IMR-90 (cell line): ENCODE data around the gene OR52E6. TPM values are rescaled to one million over a fixed set of nuclear protein-coding genes. Genes with fewer than 3 reads are reported as not detected.

Experiments
- ATAC-seq: fragments of 200-7000 bp; cut with Tn5 transposase; 2 replicates; pipeline ENCODE4 v1.9.1; 2020; ENCODE audit warnings: low read depth, mild to moderate bottlenecking, moderate library complexity
- BruUV-seq: library from RNA; stranded (reverse); fragments of 400-500 nt; replicated peaks from 2 replicates; lab custom pipeline; 2021; lab: Mats Ljungman, UMichigan
- CTCF ChIA-PET: fragments of 300-600 bp; formaldehyde crosslinking; extraction: SDS; loops from one replicate; lab custom pipeline; 2021; ENCODE audit warnings: antibody characterized with exemption; lab: Yijun Ruan, JAX
- POLR2A ChIA-PET: fragments of 300-600 bp; sonication (Branson Sonifier 250); formaldehyde crosslinking; loops from one replicate; lab custom pipeline; 2022; ENCODE audit warnings: antibody characterized with exemption; ENCODE audit not compliant: unreplicated experiment; lab: Charles Lee
- DNase-seq: peaks from one replicate; pipeline ENCODE4 v3.0.0; 2013
- H2AFZ ChIP-seq: replicated peaks from 2 replicates; pipeline ENCODE3; 2013; ENCODE audit warnings: low read length, mild to moderate bottlenecking; ENCODE audit not compliant: poor library complexity
- H2AK5ac ChIP-seq: 2 replicates; pipeline ENCODE4 v1.6.1; 2013; ENCODE audit warnings: low read depth, low read length, inconsistent platforms
- H2AK9ac ChIP-seq: replicated peaks from 2 replicates; pipeline ENCODE3; 2013; ENCODE audit warnings: mild to moderate bottlenecking, low read depth, low read length, moderate library complexity; ENCODE audit not compliant: poor library complexity
- H2BK120ac ChIP-seq: 2 replicates; pipeline ENCODE4 v1.6.1; 2013; ENCODE audit warnings: low read depth, low read length, inconsistent platforms
- H2BK15ac ChIP-seq: 3 replicates; pipeline ENCODE4 v1.6.1; 2013; ENCODE audit warnings: low read depth, low read length, inconsistent platforms
- H2BK20ac ChIP-seq: 2 replicates; pipeline ENCODE4 v1.6.1; 2013; ENCODE audit warnings: low read depth, mild to moderate bottlenecking, inconsistent platforms, low read length, moderate library complexity
- H2BK5ac ChIP-seq: 2 replicates; pipeline ENCODE4 v1.6.1; 2013; ENCODE audit warnings: mild to moderate bottlenecking, low read depth, low read length, inconsistent platforms; ENCODE audit not compliant: poor library complexity, severe bottlenecking
- H3K14ac ChIP-seq: replicated peaks from 2 replicates; pipeline ENCODE4 v1.6.1; 2013; ENCODE audit warnings: low read depth, low read length, inconsistent platforms
- H3K18ac ChIP-seq: 2 replicates; pipeline ENCODE4 v1.6.1; 2013; ENCODE audit warnings: low read depth, low read length, control low read depth
- H3K23ac ChIP-seq: 2 replicates; pipeline ENCODE4 v1.6.1; 2013; ENCODE audit warnings: low read depth, low read length, inconsistent platforms
- H3K27ac ChIP-seq: 2 replicates; pipeline ENCODE4 v1.5.1; 2013; ENCODE audit warnings: mild to moderate bottlenecking, control low read depth, low read length; ENCODE audit not compliant: insufficient read depth
- H3K27me3 ChIP-seq: 2 replicates; pipeline ENCODE4 v1.6.1; 2013; ENCODE audit warnings: low read length; ENCODE audit not compliant: control insufficient read depth, insufficient read depth
- H3K36me3 ChIP-seq: 2 replicates; pipeline ENCODE4 v1.6.1; 2013; ENCODE audit warnings: low read length, mixed read lengths; ENCODE audit not compliant: control insufficient read depth, insufficient read depth
- H3K4ac ChIP-seq: 2 replicates; pipeline ENCODE4 v1.6.1; 2013; ENCODE audit warnings: low read depth, low read length, inconsistent platforms
- H3K4me1 ChIP-seq: 2 replicates; pipeline ENCODE4 v1.6.1; 2013; ENCODE audit warnings: low read length, mixed read lengths; ENCODE audit not compliant: control insufficient read depth, insufficient read depth
- H3K4me2 ChIP-seq: 2 replicates; pipeline ENCODE4 v1.6.1; 2013; ENCODE audit warnings: low read depth, mild to moderate bottlenecking, control low read depth, low read length, moderate library complexity
- H3K4me3 ChIP-seq: 2 replicates; pipeline ENCODE4 v1.5.1; 2013; ENCODE audit warnings: low read depth, mild to moderate bottlenecking, control low read depth, low read length, moderate library complexity; ENCODE audit not compliant: insufficient read depth
- H3K56ac ChIP-seq: 2 replicates; pipeline ENCODE4 v1.6.1; 2013; ENCODE audit warnings: low read length, inconsistent platforms; ENCODE audit not compliant: insufficient read depth; ENCODE audit errors: extremely low read depth
- H3K79me1 ChIP-seq, 2 experiments: 2 replicates each; pipeline ENCODE4 v1.6.1; 2013; ENCODE audit warnings: low read length in 2 of 2, inconsistent platforms in 1 of 2, low read depth in 1 of 2
- H3K9ac ChIP-seq: 2 replicates; pipeline ENCODE4 v1.6.1; 2013; ENCODE audit warnings: low read depth, low read length, control low read depth
- H3K9me1 ChIP-seq: 2 replicates; pipeline ENCODE4 v1.6.1; 2013; ENCODE audit warnings: low read length, inconsistent platforms; ENCODE audit not compliant: insufficient read depth
- H3K9me3 ChIP-seq: 2 replicates; pipeline ENCODE4 v1.6.1; 2013; ENCODE audit warnings: low read length; ENCODE audit not compliant: control insufficient read depth, insufficient read depth
- H4K20me1 ChIP-seq: 2 replicates; pipeline ENCODE4 v1.6.1; 2013; ENCODE audit warnings: low read length, inconsistent platforms; ENCODE audit not compliant: insufficient read depth
- H4K5ac ChIP-seq: 2 replicates; pipeline ENCODE4 v1.6.1; 2013; ENCODE audit warnings: mild to moderate bottlenecking, low read depth, low read length, control low read depth
- H4K8ac ChIP-seq, 2 experiments: 2 replicates each; pipeline ENCODE4 v1.6.1; 2013; ENCODE audit warnings: low read depth in 2 of 2, low read length in 2 of 2, control low read depth in 1 of 2, inconsistent platforms in 1 of 2
- H4K91ac ChIP-seq: 2 replicates; pipeline ENCODE4 v1.6.1; 2013; ENCODE audit warnings: low read depth, low read length, inconsistent platforms; ENCODE audit not compliant: insufficient read depth
- BHLHE40 ChIP-seq: fragments of 150-350 bp; IDR thresholded peaks from 2 replicates; pipeline ENCODE4 v1.6.1; 2016; ENCODE audit warnings: mild to moderate bottlenecking, low read depth, low read length
- CEBPB ChIP-seq: IDR thresholded peaks from 2 replicates; pipeline ENCODE4 v1.6.1; 2012; ENCODE audit warnings: low read depth, low read length, improper control_type of control experiment
- CHD1 ChIP-seq: IDR thresholded peaks from 2 replicates; pipeline ENCODE4 v1.6.1; 2012; ENCODE audit warnings: low read depth, low read length, improper control_type of control experiment
- CTCF ChIP-seq: conservative IDR thresholded peaks from 2 replicates; pipeline ENCODE4 v1.5.1; 2012; ENCODE audit warnings: mild to moderate bottlenecking, low read depth, low read length, improper control_type of control experiment
- ELK1 ChIP-seq: fragments of 150-350 bp; IDR thresholded peaks from 2 replicates; pipeline ENCODE4 v1.6.1; 2016; ENCODE audit warnings: low read depth, mild to moderate bottlenecking, low read length, moderate library complexity, borderline replicate concordance
- FOS ChIP-seq: fragments of 150-350 bp; IDR thresholded peaks from 2 replicates; pipeline ENCODE4 v1.6.1; 2016; ENCODE audit warnings: low read depth, low read length
- MAFK ChIP-seq: IDR thresholded peaks from 2 replicates; pipeline ENCODE4 v1.6.1; 2012; ENCODE audit warnings: low read depth, low read length, improper control_type of control experiment
- MAZ ChIP-seq: IDR thresholded peaks from 2 replicates; pipeline ENCODE4 v1.6.1; 2012; ENCODE audit warnings: low read depth, mild to moderate bottlenecking, low read length, improper control_type of control experiment, moderate library complexity, borderline replicate concordance
- MXI1 ChIP-seq: IDR thresholded peaks from 2 replicates; pipeline ENCODE4 v1.6.1; 2012; ENCODE audit warnings: low read depth, mild to moderate bottlenecking, low read length, moderate library complexity, borderline replicate concordance
- NFE2L2 ChIP-seq: fragments of 150-350 bp; IDR thresholded peaks from 2 replicates; pipeline ENCODE4 v1.6.1; 2016; ENCODE audit warnings: low read depth, mild to moderate bottlenecking, low read length
- POLR2A ChIP-seq: IDR thresholded peaks from 2 replicates; pipeline ENCODE4 v1.6.1; 2012; ENCODE audit warnings: mild to moderate bottlenecking, low read depth, low read length
- RAD21 ChIP-seq: IDR thresholded peaks from 2 replicates; pipeline ENCODE4 v1.6.1; 2012; ENCODE audit warnings: low read length, improper control_type of control experiment
- RCOR1 ChIP-seq: IDR thresholded peaks from 2 replicates; pipeline ENCODE4 v1.6.1; 2012; ENCODE audit warnings: mild to moderate bottlenecking, low read length, improper control_type of control experiment; ENCODE audit not compliant: insufficient replicate concordance
- RFX5 ChIP-seq: IDR thresholded peaks from 2 replicates; pipeline ENCODE4 v1.8.0; 2012; ENCODE audit warnings: low read depth, mild to moderate bottlenecking, low read length, moderate library complexity
- SMC3 ChIP-seq: fragments of 150-350 bp; IDR thresholded peaks from 2 replicates; pipeline ENCODE4 v1.6.1; 2016; ENCODE audit warnings: low read depth, mild to moderate bottlenecking, antibody characterized with exemption, low read length, moderate library complexity
- USF2 ChIP-seq: fragments of 150-350 bp; IDR thresholded peaks from 2 replicates; pipeline ENCODE4 v1.6.1; 2017; ENCODE audit warnings: mild to moderate bottlenecking, antibody characterized with exemption, low read length, low read depth
- WGBS, 2 experiments: methylation state at CpG; one replicate each; pipeline versions ENCODE4 v1.1.5 to v1.1.7; 2013; ENCODE audit warnings: missing lambda C conversion rate in 2 of 2; ENCODE audit not compliant: insufficient read length in 1 of 2; ENCODE audit errors: extremely low coverage in 2 of 2; 5-methylcytosine and 5-hydroxymethylcytosine counted together
- dilution Hi-C: fragments of 300-500 bp; cut with HindIII; formaldehyde crosslinking; loops from one replicate; pipeline ENCODE4 v1.14.3; 2018; ENCODE audit warnings: low sequenced_read_pairs; ENCODE audit not compliant: unreplicated experiment
- in situ Hi-C: fragments of 300-500 bp; cut with MboI; formaldehyde crosslinking; loops from 3 replicates; pipeline ENCODE4 v1.14.3; 2019; ENCODE audit warnings: low sequenced_read_pairs, inconsistent platforms, mixed read lengths
- intact Hi-C: fragments of 100-400 bp; cut with micrococcal nuclease; formaldehyde crosslinking; loops from 2 replicates; pipeline ENCODE4 v1.10.0; 2022
- polyA plus RNA-seq, 3 experiments: library from polyadenylated mRNA; depleted of rRNA; stranded (reverse); fragments of >200 nt; gene quantifications; 2 replicates each; pipeline ENCODE4 v1.2.3, GENCODE V29; 2012; ENCODE audit warnings: low replicate concordance in 1 of 3
- total RNA-seq: library from RNA; depleted of rRNA; stranded (reverse); fragments of >200 nt; gene quantifications from 2 replicates; pipeline ENCODE4 v1.2.3, GENCODE V29; 2012

OR52E6 gene
- total and polyA plus RNA-seq, 2 of the 4 experiments (the other 2 are of a cell fraction): not detected

- H2BK15ac ChIP-seq: no peak overlapping the region
- no peak overlapping the region for H4K5ac ChIP-seq
- H3K4me3 ChIP-seq: peak overlapping the region; percentile 18; the same call in 1 of the 2 replicates
- H3K4me2 ChIP-seq: peak overlapping the region; percentile 76; the same call in 1 of the 2 replicates
- H3K9me1 ChIP-seq: no peaks in the 10 kb centered on the region
- H3K9me3 ChIP-seq: no peaks in the 10 kb centered on the region
- no CpG with 5 or more reads among the region's 1 CpG for WGBS, 2 experiments
- H3K14ac ChIP-seq: no peak overlapping the region
- H2BK5ac ChIP-seq: no peak overlapping the region
- no peak overlapping the region for H2AK5ac ChIP-seq
- H3K79me1 ChIP-seq: no peaks in the 10 kb centered on the region
- TF ChIP-seq MAFK (no peak), NFE2L2 (no peak), MXI1 (no peak), SMC3 (no peak), RFX5 (no peak), FOS (no peak), ELK1 (no peak), POLR2A (no peak), BHLHE40 (no peak), MAZ (no peak), USF2 (no peak), CEBPB (no peak), RCOR1 (no peak), CHD1 (no peak), RAD21 (no peak), CTCF (no peak)
- no peak for ATAC-seq
- H3K56ac ChIP-seq: no peak overlapping the region
- intact Hi-C loops: no loop called here
- BruUV-seq: no TSS peak
- H3K27me3 ChIP-seq: no peaks in the 10 kb centered on the region
- no peak overlapping the region for H4K8ac ChIP-seq
- no peak overlapping the region for H2BK20ac ChIP-seq
- ChIA-PET POLR2A (no interaction called here), CTCF (no interaction called here)
- no peaks in the 10 kb centered on the region for H4K20me1 ChIP-seq
- no peak overlapping the region for H3K27ac ChIP-seq
- H3K23ac ChIP-seq: no peak overlapping the region
- no peaks in the 10 kb centered on the region for H3K4me1 ChIP-seq
- in situ Hi-C loops: no loop called here
- H2AFZ ChIP-seq: no peak overlapping the region
- no peak overlapping the region for H2BK120ac ChIP-seq
- H2AK9ac ChIP-seq: no peak overlapping the region
- H4K91ac ChIP-seq: no peak overlapping the region
- dilution Hi-C loops: no loop called here
- no peak overlapping the region for H3K4ac ChIP-seq
- H3K36me3 ChIP-seq: no peaks in the 10 kb centered on the region
- no peak for DNase-seq
- no peak overlapping the region for H3K18ac ChIP-seq
- no peak overlapping the region for H3K9ac ChIP-seq
Measured at GRCh38 chr11:5818245-5818886, 23.3 kb downstream of the OR52E6 start.
